HepG2 (cell line): ENCODE results near the gene DIPK1B. TPM values are rescaled to one million over a fixed set of nuclear protein-coding genes. Genes with fewer than 3 reads are reported as not detected.

Experiments used
- ARNT2 ChIP-seq: sonication (generic); formaldehyde crosslinking; IDR thresholded peaks from 2 replicates; pipeline ENCODE4 v1.8.0; 2022; ENCODE audit warnings: mild to moderate bottlenecking, low read depth, missing genetic modification reagents, moderate library complexity
- GPN1 ChIP-seq: sonication (generic); formaldehyde crosslinking; IDR thresholded peaks from 2 replicates; pipeline ENCODE4 v1.5.1; 2020; ENCODE audit warnings: missing genetic modification reagents, borderline replicate concordance
- GTF2F1 ChIP-seq: fragments of 150-350 bp; IDR thresholded peaks from 2 replicates; pipeline ENCODE4 v1.6.1; 2014; ENCODE audit warnings: low read length
- HOXA3 ChIP-seq: sonication (generic); formaldehyde crosslinking; IDR thresholded peaks from 2 replicates; pipeline ENCODE4 v1.5.0; 2020; ENCODE audit warnings: missing genetic modification reagents
- IRX3 ChIP-seq: sonication (generic); formaldehyde crosslinking; IDR thresholded peaks from 2 replicates; pipeline ENCODE4 v1.8.1; 2023; ENCODE audit warnings: mild to moderate bottlenecking, low read depth, missing genetic modification reagents, borderline replicate concordance
- RARA ChIP-seq: IDR thresholded peaks from 2 replicates; pipeline ENCODE4 v1.6.1; 2016; ENCODE audit warnings: missing genetic modification reagents, missing compliant biosample characterization
- RFX3 ChIP-seq: IDR thresholded peaks from 2 replicates; pipeline ENCODE4 v1.6.1; 2016; ENCODE audit warnings: missing biosample characterization, missing genetic modification reagents
- YEATS2 ChIP-seq: sonication (generic); formaldehyde crosslinking; IDR thresholded peaks from 2 replicates; pipeline ENCODE4 v1.4.0; 2020; ENCODE audit warnings: missing genetic modification reagents, borderline replicate concordance
- ZBTB21 ChIP-seq: sonication (generic); formaldehyde crosslinking; IDR thresholded peaks from 2 replicates; pipeline ENCODE4 v1.4.0; 2020; ENCODE audit warnings: missing genetic modification reagents
- ZBTB38 ChIP-seq: sonication (generic); formaldehyde crosslinking; IDR thresholded peaks from 2 replicates; pipeline ENCODE4 v1.5.1; 2020; ENCODE audit warnings: mild to moderate bottlenecking, missing genetic modification reagents
- ZNF382 ChIP-seq: sonication (generic); formaldehyde crosslinking; IDR thresholded peaks from 2 replicates; pipeline ENCODE4 v1.5.0; 2020; ENCODE audit warnings: missing genetic modification reagents, mild to moderate bottlenecking, borderline replicate concordance
- ZNF569 ChIP-seq: sonication (generic); formaldehyde crosslinking; IDR thresholded peaks from 2 replicates; pipeline ENCODE4 v1.5.0; 2020; ENCODE audit warnings: mild to moderate bottlenecking, missing genetic modification reagents, moderate library complexity, borderline replicate concordance
- ZNF781 ChIP-seq: sonication (generic); formaldehyde crosslinking; IDR thresholded peaks from 2 replicates; pipeline ENCODE4 v1.5.1; 2020; ENCODE audit warnings: borderline replicate concordance, mild to moderate bottlenecking, missing genetic modification reagents; ENCODE audit errors: not compliant biosample characterization
- polyA plus RNA-seq, 8 experiments: library from polyadenylated mRNA; depleted of rRNA in 3 of 8; stranded (reverse) in 7 of 8; unstranded in 1 of 8; fragments of >200 nt; fragmentation: Illumina TruSeq in 4 of 8; extraction: Trizol in 4 of 8; gene quantifications; 2 replicates each; pipeline versions ENCODE4 v1.2.1 to v1.2.3, GENCODE V29; 2011 to 2016; ENCODE audit warnings: low read depth in 4 of 8, missing spikeins in 1 of 8, mixed read lengths in 1 of 8; ENCODE audit not compliant: insufficient read depth in 1 of 8
- total RNA-seq, 5 experiments: library from RNA; depleted of rRNA; stranded (reverse); fragments of >200 nt; fragmentation: Illumina TruSeq; extraction: Trizol; gene quantifications; 2 replicates each; pipeline ENCODE4 v1.2.3, GENCODE V29; 2016; ENCODE audit warnings: low read depth in 1 of 5
- TF ChIP-seq, protein P1 (sequence below): sonication (generic); formaldehyde crosslinking; IDR thresholded peaks from 2 replicates; pipeline ENCODE4 v1.4.0; 2020; ENCODE audit warnings: mild to moderate bottlenecking, missing genetic modification reagents, borderline replicate concordance
- TF ChIP-seq, protein P2 (sequence below): sonication (generic); formaldehyde crosslinking; IDR thresholded peaks from 2 replicates; pipeline ENCODE4 v1.8.0; 2022; ENCODE audit warnings: mild to moderate bottlenecking, missing genetic modification reagents; ENCODE audit not compliant: insufficient replicate concordance
- TF ChIP-seq, protein P3 (sequence below): sonication (generic); formaldehyde crosslinking; IDR thresholded peaks from 2 replicates; pipeline ENCODE4 v1.4.0; 2020; ENCODE audit warnings: low read depth, mild to moderate bottlenecking, missing genetic modification reagents
- TF ChIP-seq, protein P4 (sequence below): sonication (generic); formaldehyde crosslinking; IDR thresholded peaks from 2 replicates; pipeline ENCODE4 v1.4.0; 2020; ENCODE audit warnings: missing genetic modification reagents
- TF ChIP-seq, protein P5 (sequence below): sonication (generic); formaldehyde crosslinking; conservative IDR thresholded peaks from 2 replicates; pipeline ENCODE4 v1.4.0; 2020; ENCODE audit warnings: missing genetic modification reagents
- TF ChIP-seq, protein P6 (sequence below): sonication (generic); formaldehyde crosslinking; IDR thresholded peaks from 2 replicates; pipeline ENCODE4 v1.8.0; 2022; ENCODE audit warnings: mild to moderate bottlenecking, missing genetic modification reagents, moderate library complexity

Gene DIPK1B
- total and polyA plus RNA-seq, 2 of the 13 experiments (the other 11 are each of a cell fraction or from before 2014, with no cell fraction given) = 0.18 to 3.9 TPM

DNA sequence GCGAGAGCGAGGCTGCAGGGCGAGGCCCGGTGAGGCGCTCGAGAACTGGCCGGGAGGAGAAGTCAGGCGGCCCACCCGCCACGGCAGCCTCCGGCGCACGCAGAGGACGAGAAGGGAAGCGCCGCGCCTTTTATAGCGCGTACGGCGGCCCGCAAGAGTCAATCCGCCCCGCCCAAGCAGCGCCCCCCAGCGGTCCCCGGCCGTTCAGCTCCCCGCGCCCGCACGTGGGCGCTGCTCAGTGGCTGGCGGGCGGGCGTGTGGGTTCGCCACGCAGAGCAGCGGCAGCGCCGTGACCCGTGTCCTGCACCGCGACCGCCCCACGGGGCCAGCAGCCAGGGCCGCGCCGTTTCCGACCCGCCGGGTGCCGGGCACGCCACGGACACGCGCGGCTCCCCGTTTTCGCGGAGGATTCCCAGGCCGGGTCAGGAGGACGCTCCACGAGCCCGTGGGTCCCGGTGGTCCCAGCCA lies 15.7 kb downstream of the DIPK1B start (continued):
- TF ChIP-seq, protein P1, sequence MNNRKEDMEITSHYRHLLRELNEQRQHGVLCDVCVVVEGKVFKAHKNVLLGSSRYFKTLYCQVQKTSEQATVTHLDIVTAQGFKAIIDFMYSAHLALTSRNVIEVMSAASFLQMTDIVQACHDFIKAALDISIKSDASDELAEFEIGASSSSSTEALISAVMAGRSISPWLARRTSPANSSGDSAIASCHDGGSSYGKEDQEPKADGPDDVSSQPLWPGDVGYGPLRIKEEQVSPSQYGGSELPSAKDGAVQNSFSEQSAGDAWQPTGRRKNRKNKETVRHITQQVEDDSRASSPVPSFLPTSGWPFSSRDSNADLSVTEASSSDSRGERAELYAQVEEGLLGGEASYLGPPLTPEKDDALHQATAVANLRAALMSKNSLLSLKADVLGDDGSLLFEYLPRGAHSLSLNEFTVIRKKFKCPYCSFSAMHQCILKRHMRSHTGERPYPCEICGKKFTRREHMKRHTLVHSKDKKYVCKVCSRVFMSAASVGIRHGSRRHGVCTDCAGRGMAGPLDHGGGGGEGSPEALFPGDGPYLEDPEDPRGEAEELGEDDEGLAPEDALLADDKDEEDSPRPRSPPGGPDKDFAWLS (CRISPR knock-in tag) = no peak
- TF ChIP-seq, protein P2, sequence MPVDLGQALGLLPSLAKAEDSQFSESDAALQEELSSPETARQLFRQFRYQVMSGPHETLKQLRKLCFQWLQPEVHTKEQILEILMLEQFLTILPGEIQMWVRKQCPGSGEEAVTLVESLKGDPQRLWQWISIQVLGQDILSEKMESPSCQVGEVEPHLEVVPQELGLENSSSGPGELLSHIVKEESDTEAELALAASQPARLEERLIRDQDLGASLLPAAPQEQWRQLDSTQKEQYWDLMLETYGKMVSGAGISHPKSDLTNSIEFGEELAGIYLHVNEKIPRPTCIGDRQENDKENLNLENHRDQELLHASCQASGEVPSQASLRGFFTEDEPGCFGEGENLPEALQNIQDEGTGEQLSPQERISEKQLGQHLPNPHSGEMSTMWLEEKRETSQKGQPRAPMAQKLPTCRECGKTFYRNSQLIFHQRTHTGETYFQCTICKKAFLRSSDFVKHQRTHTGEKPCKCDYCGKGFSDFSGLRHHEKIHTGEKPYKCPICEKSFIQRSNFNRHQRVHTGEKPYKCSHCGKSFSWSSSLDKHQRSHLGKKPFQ (CRISPR knock-in tag) = peak; percentile 84
- TF ChIP-seq ARNT2 (CRISPR knock-in tag) (peak; percentile 95), HOXA3 (CRISPR knock-in tag) (peak; percentile 91), ZNF781 (peak; percentile 39), RARA (CRISPR knock-in tag) (peak; percentile 63), ZNF569 (CRISPR knock-in tag) (no peak), ZNF382 (CRISPR knock-in tag) (no peak), ZBTB21 (no peak), RFX3 (CRISPR knock-in tag) (no peak), GPN1 (CRISPR knock-in tag) (no peak), GTF2F1 (peak; percentile 80; the same call in 1 of the 2 replicates), ZBTB38 (CRISPR knock-in tag) (peak; percentile 85), IRX3 (CRISPR knock-in tag) (peak; percentile 25; the same call in 1 of the 2 replicates), YEATS2 (CRISPR knock-in tag) (peak; percentile 95)
- TF ChIP-seq, protein P3, sequence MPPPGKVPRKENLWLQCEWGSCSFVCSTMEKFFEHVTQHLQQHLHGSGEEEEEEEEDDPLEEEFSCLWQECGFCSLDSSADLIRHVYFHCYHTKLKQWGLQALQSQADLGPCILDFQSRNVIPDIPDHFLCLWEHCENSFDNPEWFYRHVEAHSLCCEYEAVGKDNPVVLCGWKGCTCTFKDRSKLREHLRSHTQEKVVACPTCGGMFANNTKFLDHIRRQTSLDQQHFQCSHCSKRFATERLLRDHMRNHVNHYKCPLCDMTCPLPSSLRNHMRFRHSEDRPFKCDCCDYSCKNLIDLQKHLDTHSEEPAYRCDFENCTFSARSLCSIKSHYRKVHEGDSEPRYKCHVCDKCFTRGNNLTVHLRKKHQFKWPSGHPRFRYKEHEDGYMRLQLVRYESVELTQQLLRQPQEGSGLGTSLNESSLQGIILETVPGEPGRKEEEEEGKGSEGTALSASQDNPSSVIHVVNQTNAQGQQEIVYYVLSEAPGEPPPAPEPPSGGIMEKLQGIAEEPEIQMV (CRISPR knock-in tag) = peak; percentile 75; the same call in 1 of the 2 replicates
- TF ChIP-seq, protein P4, sequence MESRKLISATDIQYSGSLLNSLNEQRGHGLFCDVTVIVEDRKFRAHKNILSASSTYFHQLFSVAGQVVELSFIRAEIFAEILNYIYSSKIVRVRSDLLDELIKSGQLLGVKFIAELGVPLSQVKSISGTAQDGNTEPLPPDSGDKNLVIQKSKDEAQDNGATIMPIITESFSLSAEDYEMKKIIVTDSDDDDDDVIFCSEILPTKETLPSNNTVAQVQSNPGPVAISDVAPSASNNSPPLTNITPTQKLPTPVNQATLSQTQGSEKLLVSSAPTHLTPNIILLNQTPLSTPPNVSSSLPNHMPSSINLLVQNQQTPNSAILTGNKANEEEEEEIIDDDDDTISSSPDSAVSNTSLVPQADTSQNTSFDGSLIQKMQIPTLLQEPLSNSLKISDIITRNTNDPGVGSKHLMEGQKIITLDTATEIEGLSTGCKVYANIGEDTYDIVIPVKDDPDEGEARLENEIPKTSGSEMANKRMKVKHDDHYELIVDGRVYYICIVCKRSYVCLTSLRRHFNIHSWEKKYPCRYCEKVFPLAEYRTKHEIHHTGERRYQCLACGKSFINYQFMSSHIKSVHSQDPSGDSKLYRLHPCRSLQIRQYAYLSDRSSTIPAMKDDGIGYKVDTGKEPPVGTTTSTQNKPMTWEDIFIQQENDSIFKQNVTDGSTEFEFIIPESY (CRISPR knock-in tag) = peak; percentile 70; the same call in 1 of the 2 replicates
- TF ChIP-seq, protein P5, sequence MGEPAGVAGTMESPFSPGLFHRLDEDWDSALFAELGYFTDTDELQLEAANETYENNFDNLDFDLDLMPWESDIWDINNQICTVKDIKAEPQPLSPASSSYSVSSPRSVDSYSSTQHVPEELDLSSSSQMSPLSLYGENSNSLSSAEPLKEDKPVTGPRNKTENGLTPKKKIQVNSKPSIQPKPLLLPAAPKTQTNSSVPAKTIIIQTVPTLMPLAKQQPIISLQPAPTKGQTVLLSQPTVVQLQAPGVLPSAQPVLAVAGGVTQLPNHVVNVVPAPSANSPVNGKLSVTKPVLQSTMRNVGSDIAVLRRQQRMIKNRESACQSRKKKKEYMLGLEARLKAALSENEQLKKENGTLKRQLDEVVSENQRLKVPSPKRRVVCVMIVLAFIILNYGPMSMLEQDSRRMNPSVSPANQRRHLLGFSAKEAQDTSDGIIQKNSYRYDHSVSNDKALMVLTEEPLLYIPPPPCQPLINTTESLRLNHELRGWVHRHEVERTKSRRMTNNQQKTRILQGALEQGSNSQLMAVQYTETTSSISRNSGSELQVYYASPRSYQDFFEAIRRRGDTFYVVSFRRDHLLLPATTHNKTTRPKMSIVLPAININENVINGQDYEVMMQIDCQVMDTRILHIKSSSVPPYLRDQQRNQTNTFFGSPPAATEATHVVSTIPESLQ (CRISPR knock-in tag) = 0 out of 2 replicates have a peak, but pooled peaks have one; percentile 67
- TF ChIP-seq, protein P6, sequence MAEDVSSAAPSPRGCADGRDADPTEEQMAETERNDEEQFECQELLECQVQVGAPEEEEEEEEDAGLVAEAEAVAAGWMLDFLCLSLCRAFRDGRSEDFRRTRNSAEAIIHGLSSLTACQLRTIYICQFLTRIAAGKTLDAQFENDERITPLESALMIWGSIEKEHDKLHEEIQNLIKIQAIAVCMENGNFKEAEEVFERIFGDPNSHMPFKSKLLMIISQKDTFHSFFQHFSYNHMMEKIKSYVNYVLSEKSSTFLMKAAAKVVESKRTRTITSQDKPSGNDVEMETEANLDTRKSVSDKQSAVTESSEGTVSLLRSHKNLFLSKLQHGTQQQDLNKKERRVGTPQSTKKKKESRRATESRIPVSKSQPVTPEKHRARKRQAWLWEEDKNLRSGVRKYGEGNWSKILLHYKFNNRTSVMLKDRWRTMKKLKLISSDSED (CRISPR knock-in tag) = no peak; the same call in 1 of the 2 replicates
